ENCODE results near the gene GOLGA8S.
"Not testable (repeated sequence)": the region's sequence is repeated elsewhere in the genome, so short reads cannot be mapped to it uniquely, and the experiment has no call there.

Gene GOLGA8S

GRCh38 chr15:23395832-23396231, 41.3 kb downstream of the GOLGA8S start:
- DNase-seq (ENCODE audit: low read depth in 1 of 2, low spot score in 1 of 2): no peak

- no peak for DNase-seq (ENCODE audit: low read depth in 1 of 2, low spot score in 1 of 2)
Observed at GRCh38 chr15:23397779-23398178, 43.2 kb downstream of the GOLGA8S start.

DNA sequence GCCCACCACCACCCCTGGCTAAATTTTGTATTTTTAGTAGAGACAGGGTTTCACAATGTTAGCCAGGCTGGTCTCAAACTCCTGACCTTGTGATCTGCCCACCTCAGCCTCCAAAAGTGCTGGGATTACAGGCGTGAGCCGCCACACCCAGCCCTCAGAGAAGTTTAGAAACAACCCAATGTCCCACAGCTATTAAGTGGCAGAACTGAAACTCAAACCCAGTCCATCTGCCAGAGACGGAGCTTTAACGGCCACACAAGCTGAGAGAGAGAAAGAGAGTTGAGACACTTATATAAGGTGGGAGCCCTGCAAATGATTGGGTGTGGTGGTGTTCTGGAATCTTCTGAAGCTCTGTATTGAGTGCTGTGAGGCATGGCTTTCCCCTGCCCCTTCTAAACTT, 43.8 kb downstream of the GOLGA8S start:
- not testable (repeated sequence) for DNase-seq (ENCODE audit: low read depth in 1 of 2, low spot score in 1 of 2)

DNA sequence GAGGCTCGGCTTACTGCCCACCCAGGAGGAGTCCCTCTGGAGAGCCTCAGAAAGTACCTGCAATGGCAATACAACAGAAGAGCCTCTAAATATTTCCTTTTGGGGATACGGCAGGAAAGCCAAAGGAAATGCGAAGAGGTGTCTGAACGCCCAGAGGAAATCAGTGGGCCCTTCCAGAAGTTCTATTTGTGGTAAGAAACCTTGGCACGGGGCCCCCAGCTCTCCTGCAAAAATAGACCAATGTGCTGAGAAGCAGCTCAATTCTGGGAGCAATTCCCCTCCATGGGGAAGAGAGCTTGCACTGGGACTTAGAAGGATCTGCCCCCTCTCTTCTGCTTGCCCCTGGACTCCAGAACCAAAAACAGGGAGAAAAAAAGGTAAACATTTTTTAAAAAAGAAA, 44.7 kb downstream of the GOLGA8S start:
- DNase-seq (ENCODE audit: low read depth in 1 of 2, low spot score in 1 of 2): not testable (repeated sequence)

GRCh38 chr15:23401627-23402026, 47.1 kb downstream of the GOLGA8S start:
- no peak for DNase-seq (ENCODE audit: low read depth in 1 of 2, low spot score in 1 of 2)

- DNase-seq (ENCODE audit: low read depth in 1 of 2, low spot score in 1 of 2): no peak
Observed at GRCh38 chr15:23402140-23402539, 47.6 kb downstream of the GOLGA8S start.

GRCh38 chr15:23402544-23402943, 48.0 kb downstream of the GOLGA8S start:
- DNase-seq (ENCODE audit: low read depth in 1 of 2, low spot score in 1 of 2): no peak

DNA sequence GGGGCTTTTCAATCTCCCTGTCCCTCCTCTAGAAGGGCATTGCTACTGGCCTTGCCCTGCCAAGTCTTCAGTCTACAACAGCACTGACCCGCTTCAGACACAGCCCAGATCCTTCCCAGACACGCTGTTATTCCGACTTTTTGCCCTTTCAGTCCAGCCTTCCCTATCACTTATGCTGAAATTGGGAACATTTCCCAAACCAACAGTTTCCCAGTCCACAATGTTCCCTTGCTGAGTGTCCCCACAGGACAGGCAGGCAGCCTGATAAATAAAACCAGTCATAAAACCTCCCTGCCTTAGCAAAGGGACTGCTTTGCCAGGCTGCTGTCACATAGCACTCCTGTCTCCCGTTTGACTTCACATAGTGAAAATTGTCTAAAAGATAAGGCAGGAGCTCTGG, 49.0 kb downstream of the GOLGA8S start:
- no peak for DNase-seq (ENCODE audit: low read depth in 1 of 2, low spot score in 1 of 2)

DNA sequence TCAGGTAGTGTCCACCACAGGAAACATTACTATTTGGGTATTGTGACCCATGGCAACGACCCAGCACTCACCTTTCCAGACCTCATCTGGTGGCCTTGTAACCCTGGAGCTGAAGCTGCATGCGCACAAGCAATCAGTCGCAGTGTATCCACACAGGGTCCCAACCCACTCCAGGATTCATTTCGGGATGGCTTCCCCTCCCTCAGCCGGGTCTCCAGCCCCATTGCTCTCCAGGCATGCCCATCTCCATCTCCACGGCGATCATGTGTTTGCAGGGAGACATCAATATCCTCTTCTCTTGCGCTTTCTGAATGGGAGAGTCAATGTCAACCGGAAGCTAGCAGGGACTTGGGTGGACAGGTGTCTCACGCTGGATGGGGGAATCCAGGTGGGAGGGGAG, 57.3 kb downstream of the GOLGA8S start:
- DNase-seq (ENCODE audit: low read depth in 1 of 2, low spot score in 1 of 2): no peak

DNA sequence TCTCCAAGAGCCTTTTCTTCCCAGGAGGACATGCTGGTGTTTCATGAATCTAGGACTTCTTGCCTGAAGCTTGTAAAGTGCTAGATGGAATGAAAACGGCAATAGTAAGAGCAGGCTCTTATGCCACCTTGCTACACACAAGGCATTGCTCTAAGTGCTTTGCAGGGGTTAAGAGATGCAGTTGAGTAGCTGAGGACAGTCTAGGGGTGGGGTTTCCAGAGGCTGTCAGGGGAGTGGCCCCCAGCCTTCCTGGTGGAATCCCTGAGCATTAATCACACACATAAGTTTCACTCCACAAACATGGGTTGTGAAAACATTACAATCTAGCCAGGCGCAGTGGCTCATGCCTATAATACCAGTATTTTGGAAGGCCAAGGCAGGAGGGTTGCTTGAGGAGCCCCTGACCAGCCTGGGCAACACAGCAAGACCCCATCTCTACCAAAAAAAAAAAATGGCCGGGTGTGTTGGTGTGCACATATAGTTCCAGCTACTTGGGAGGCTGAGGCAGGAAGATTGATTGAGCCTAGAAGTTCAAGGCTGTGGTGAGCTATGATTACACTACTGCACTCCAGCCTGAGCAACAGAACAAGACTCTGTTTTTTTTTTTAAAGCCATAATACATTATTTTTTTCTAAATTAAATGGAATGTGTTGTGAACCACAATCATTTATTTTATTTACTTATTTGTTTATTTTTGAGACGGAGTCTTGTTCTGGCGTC, 58.5 kb downstream of the GOLGA8S start:
- not testable (repeated sequence) for DNase-seq (ENCODE audit: low read depth in 1 of 2, low spot score in 1 of 2)

All from stimulated activated CD4-positive, alpha-beta T cell treated with anti-CD3 and anti-CD28 coated beads, Interleukin-15, amount 100 ng/mL, for 1 hour (primary cell).